Endothelial cell of hepatic sinusoid (primary cell): ENCODE measurements around the gene PRKCD.

Source experiments
- in situ Hi-C: cut with HindIII; loops from 2 replicates; pipeline ENCODE4 v1.10.0; 2017; ENCODE audit warnings: low sequenced_read_pairs

The PRKCD gene

GRCh38 chr3:53169045-53169831, 8.2 kb downstream of the PRKCD start:
- in situ Hi-C loops: no loop called here

GRCh38 chr3:53169832-53170324, 8.9 kb downstream of the PRKCD start:
- in situ Hi-C loops: no loop called here

GRCh38 chr3:53170325-53171063, 9.5 kb downstream of the PRKCD start:
- in situ Hi-C loops: no loop called here

DNA sequence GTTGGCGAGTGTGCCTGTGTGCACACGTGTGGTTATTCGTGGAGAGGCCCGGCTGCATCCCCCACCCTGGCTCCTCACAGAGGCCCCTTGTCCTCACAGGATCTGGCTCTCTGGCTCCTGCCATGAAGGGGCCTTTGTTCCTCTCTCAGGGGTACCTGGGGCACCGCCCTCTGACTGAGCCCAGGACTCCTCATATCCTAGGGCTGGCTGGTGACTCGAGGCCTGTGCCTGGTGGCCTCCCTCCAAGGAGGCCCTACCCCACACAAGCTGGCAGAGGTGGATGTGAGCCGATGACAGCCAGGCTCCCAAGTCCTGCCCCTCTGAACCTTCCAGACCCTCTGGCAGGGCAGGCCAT, 10.0 kb downstream of the PRKCD start:
- in situ Hi-C loops: no loop called here

GRCh38 chr3:53171827-53172505, 11.0 kb downstream of the PRKCD start:
- in situ Hi-C loops: no loop called here

- in situ Hi-C loops: no loop called here
These were observed 12.1 kb downstream of the PRKCD start for GRCh38 chr3:53173107-53173506.

DNA sequence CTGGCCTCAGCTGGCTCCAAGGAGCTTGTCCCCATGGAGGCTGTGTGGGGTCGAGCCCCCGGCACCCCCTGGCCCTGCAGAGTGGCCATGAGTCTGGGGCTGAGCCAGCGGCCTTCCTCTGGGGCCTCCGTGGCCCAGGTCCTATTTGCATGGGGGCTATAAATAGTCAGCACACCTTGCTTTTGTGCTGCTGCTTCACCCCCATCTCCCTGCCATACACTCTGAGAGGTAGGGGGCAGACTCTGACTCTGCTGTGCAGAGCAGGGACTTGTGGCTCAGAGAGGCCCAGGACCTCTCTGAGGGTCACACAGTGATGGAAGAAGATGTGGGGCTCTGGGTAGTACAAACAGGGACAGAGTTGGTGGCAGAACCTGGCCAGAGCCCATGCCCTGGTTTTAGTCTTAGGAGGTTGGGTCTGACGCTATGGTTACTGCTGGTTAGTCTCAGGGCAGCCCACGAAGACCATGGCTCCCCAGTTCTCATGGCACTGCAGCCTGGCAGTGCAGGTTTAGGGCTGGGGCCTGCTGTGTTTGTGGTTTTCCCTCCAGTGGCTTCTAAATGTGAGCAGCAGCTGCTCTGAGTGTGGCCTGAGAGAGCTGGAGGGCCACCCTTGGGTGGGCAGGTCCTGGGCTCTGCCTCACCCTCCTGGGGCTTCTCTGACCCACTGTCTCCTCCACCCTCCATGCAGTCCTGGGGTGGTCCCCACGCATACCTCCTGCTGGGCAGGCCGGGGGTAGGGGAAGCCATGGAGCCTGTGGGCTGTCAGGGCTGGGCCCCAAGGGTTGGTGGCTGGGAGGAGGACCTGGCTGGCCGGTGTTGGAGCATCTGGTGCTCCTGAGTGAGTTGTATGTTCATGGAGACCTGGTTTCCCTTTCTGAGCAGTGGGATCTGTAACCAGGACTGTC, 13.6 kb downstream of the PRKCD start:
- in situ Hi-C loops: no loop called here

GRCh38 chr3:53175613-53176540, 14.9 kb downstream of the PRKCD start:
- in situ Hi-C loops: no loop called here

DNA sequence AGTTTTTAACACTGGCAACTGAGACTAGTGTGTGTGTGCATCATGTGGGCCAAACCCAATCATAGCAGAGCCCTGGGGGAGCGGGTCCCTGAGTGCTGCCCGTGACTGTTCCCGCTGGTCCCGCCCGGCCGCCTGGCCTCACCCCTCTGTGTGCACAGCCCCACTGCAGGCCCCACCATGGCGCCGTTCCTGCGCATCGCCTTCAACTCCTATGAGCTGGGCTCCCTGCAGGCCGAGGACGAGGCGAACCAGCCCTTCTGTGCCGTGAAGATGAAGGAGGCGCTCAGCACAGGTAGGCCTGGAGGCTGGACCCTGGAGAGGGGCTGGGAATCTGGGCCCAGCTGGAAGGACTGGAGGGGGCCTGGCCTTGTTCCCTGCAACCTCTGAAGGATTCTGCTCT, 17.2 kb downstream of the PRKCD start:
- in situ Hi-C loops: no loop called here

DNA sequence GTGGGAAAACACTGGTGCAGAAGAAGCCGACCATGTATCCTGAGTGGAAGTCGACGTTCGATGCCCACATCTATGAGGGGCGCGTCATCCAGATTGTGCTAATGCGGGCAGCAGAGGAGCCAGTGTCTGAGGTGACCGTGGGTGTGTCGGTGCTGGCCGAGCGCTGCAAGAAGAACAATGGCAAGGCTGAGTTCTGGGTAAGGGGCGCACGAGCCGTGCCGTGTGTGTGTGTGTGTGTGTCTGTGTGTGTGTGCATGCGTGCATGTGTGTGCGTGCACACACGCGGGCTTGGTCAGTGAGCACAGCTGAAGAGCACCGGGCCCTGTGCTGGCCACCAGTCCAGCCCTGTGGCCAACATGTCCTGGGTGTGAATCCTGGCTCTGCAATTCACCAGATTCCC, 18.6 kb downstream of the PRKCD start:
- in situ Hi-C loops: no loop called here

- in situ Hi-C loops: no loop called here
These were observed 19.5 kb downstream of the PRKCD start for GRCh38 chr3:53180305-53181023.

- in situ Hi-C loops: no loop called here
These were observed 20.0 kb downstream of the PRKCD start for GRCh38 chr3:53181024-53181371.

- in situ Hi-C loops: no loop called here
These were observed 20.5 kb downstream of the PRKCD start for GRCh38 chr3:53181528-53181927.

GRCh38 chr3:53182764-53183355, 21.9 kb downstream of the PRKCD start:
- in situ Hi-C loops: no loop called here

- in situ Hi-C loops: no loop called here
These were observed 22.5 kb downstream of the PRKCD start for GRCh38 chr3:53183514-53183913.

DNA sequence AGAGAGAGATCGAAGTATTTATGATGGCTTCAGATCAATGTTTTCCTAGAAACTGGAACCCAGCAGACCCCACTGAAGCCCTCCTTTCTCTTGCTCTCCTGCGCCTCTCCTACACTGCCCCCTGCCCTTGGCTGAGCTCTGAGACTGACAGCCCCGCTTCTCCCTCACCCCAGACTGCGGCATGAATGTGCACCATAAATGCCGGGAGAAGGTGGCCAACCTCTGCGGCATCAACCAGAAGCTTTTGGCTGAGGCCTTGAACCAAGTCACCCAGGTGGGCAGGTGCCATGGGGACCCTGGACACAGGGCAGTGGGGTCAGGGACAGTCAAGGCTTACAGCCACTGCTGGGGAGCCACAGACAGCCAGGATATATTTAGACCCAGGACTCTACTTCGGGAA, 23.7 kb downstream of the PRKCD start:
- in situ Hi-C loops: loop anchor here (5.0 kb wide), 2 partner anchors 32 to 58 kb away; no protein-coding TSS in a partner anchor

GRCh38 chr3:53185761-53186465, 24.9 kb downstream of the PRKCD start:
- in situ Hi-C loops: loop anchor here (5.0 kb wide), 2 partner anchors 34 to 56 kb away; no protein-coding TSS in a partner anchor

GRCh38 chr3:53186726-53187125, 25.7 kb downstream of the PRKCD start:
- in situ Hi-C loops: loop anchor here (5.0 kb wide), 2 partner anchors 34 to 56 kb away; no protein-coding TSS in a partner anchor
